GM12878 (cell line): ENCODE data around the gene UTP4.

ENCODE experiments used
- MXI1 ChIP-seq: fragments of 150-350 bp; IDR thresholded peaks from 2 replicates; pipeline ENCODE4 v1.6.1; 2011; ENCODE audit warnings: low read depth, mild to moderate bottlenecking, inconsistent platforms, low read length, improper control_type of control experiment
- SP1 ChIP-seq: IDR thresholded peaks from one replicate; pipeline ENCODE4 v1.6.1; 2011; ENCODE audit warnings: low read depth, low read length
- TF ChIP-seq, protein P1 (sequence below), 3 experiments: IDR thresholded peaks in 2 of 3; conservative IDR thresholded peaks in 1 of 3; 2 replicates each; pipeline ENCODE4 v1.5.1; 2011; ENCODE audit warnings: low read depth in 3 of 3, low read length in 3 of 3, mild to moderate bottlenecking in 3 of 3, control low read depth in 2 of 3, moderate library complexity in 2 of 3, inconsistent platforms in 1 of 3, mixed read lengths in 1 of 3; ENCODE audit not compliant: control insufficient read depth in 2 of 3, insufficient read depth in 1 of 3; ENCODE audit errors: extremely low read depth in 1 of 3

- TF ChIP-seq, protein P1, sequence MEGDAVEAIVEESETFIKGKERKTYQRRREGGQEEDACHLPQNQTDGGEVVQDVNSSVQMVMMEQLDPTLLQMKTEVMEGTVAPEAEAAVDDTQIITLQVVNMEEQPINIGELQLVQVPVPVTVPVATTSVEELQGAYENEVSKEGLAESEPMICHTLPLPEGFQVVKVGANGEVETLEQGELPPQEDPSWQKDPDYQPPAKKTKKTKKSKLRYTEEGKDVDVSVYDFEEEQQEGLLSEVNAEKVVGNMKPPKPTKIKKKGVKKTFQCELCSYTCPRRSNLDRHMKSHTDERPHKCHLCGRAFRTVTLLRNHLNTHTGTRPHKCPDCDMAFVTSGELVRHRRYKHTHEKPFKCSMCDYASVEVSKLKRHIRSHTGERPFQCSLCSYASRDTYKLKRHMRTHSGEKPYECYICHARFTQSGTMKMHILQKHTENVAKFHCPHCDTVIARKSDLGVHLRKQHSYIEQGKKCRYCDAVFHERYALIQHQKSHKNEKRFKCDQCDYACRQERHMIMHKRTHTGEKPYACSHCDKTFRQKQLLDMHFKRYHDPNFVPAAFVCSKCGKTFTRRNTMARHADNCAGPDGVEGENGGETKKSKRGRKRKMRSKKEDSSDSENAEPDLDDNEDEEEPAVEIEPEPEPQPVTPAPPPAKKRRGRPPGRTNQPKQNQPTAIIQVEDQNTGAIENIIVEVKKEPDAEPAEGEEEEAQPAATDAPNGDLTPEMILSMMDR (IDR thresholded peaks at IDR 0.05 in 2 of 3, conservative IDR thresholded peaks at IDR 0.05 in 1 of 3; ENCODE audit: control insufficient read depth in 2 of 3, extremely low read depth in 1 of 3, insufficient read depth in 1 of 3, low read depth in 3 of 3, low read length in 3 of 3): no peak
- no peak for TF ChIP-seq SP1
- no peak for TF ChIP-seq MXI1
Observed at GRCh38 chr16:69116256-69116875, 16.1 kb upstream of the UTP4 start.
